ENCODE data around the gene MAD1L1.

The MAD1L1 gene

GRCh38 chr7:2046581-2047565, 185.9 kb downstream of the MAD1L1 start:
- no peaks in the 10 kb centered on the region for H3K4me1 ChIP-seq (ENCODE audit: control insufficient read depth, insufficient read depth, low read length)
- H3K36me3 ChIP-seq (ENCODE audit: control insufficient read depth, insufficient read depth, low read length) = peaks cover 3% of the 10 kb centered on the region
- no peaks in the 10 kb centered on the region for H3K27me3 ChIP-seq (ENCODE audit: control insufficient read depth, insufficient read depth, low read length)
- H3K9ac ChIP-seq (ENCODE audit: low read length) = no peak overlapping the region
- H3K27ac ChIP-seq (ENCODE audit: low read depth, low read length) = no peak overlapping the region
- no peak overlapping the region for H3K4me3 ChIP-seq (ENCODE audit: low read length)

- Histone ChIP-seq H3K27ac (ENCODE audit: low read depth, low read length) (no peak overlapping the region), H3K9ac (ENCODE audit: low read length) (no peak overlapping the region), H3K36me3 (ENCODE audit: control insufficient read depth, insufficient read depth, low read length) (peaks cover 3% of the 10 kb centered on the region), H3K4me3 (ENCODE audit: low read length) (no peak overlapping the region), H3K27me3 (ENCODE audit: control insufficient read depth, insufficient read depth, low read length) (no peaks in the 10 kb centered on the region), H3K4me1 (ENCODE audit: control insufficient read depth, insufficient read depth, low read length) (no peaks in the 10 kb centered on the region)
Measured at GRCh38 chr7:2045559-2046405, 187.0 kb downstream of the MAD1L1 start.

- H3K27ac ChIP-seq (ENCODE audit: low read depth, low read length) = no peak overlapping the region
- no peaks in the 10 kb centered on the region for H3K27me3 ChIP-seq (ENCODE audit: control insufficient read depth, insufficient read depth, low read length)
- no peak overlapping the region for H3K9ac ChIP-seq (ENCODE audit: low read length)
- no peak overlapping the region for H3K4me3 ChIP-seq (ENCODE audit: low read length)
- H3K4me1 ChIP-seq (ENCODE audit: control insufficient read depth, insufficient read depth, low read length) = no peaks in the 10 kb centered on the region
- H3K36me3 ChIP-seq (ENCODE audit: control insufficient read depth, insufficient read depth, low read length) = peaks cover 3% of the 10 kb centered on the region
Measured at GRCh38 chr7:2044883-2045471, 187.8 kb downstream of the MAD1L1 start.

GRCh38 chr7:2044311-2044882, 188.3 kb downstream of the MAD1L1 start:
- Histone ChIP-seq H3K4me3 (ENCODE audit: low read length) (no peak overlapping the region), H3K9ac (ENCODE audit: low read length) (no peak overlapping the region), H3K27ac (ENCODE audit: low read depth, low read length) (no peak overlapping the region), H3K4me1 (ENCODE audit: control insufficient read depth, insufficient read depth, low read length) (no peaks in the 10 kb centered on the region), H3K36me3 (ENCODE audit: control insufficient read depth, insufficient read depth, low read length) (peaks cover 3% of the 10 kb centered on the region), H3K27me3 (ENCODE audit: control insufficient read depth, insufficient read depth, low read length) (no peaks in the 10 kb centered on the region)

GRCh38 chr7:2043316-2044039, 189.3 kb downstream of the MAD1L1 start:
- Histone ChIP-seq H3K27ac (ENCODE audit: low read depth, low read length) (no peak overlapping the region), H3K4me1 (ENCODE audit: control insufficient read depth, insufficient read depth, low read length) (no peaks in the 10 kb centered on the region), H3K9ac (ENCODE audit: low read length) (no peak overlapping the region), H3K36me3 (ENCODE audit: control insufficient read depth, insufficient read depth, low read length) (peaks cover 3% of the 10 kb centered on the region), H3K27me3 (ENCODE audit: control insufficient read depth, insufficient read depth, low read length) (no peaks in the 10 kb centered on the region), H3K4me3 (ENCODE audit: low read length) (no peak overlapping the region)

- Histone ChIP-seq H3K4me1 (ENCODE audit: control insufficient read depth, insufficient read depth, low read length) (no peaks in the 10 kb centered on the region), H3K9ac (ENCODE audit: low read length) (no peak overlapping the region), H3K4me3 (ENCODE audit: low read length) (no peak overlapping the region), H3K36me3 (ENCODE audit: control insufficient read depth, insufficient read depth, low read length) (peaks cover 3% of the 10 kb centered on the region), H3K27me3 (ENCODE audit: control insufficient read depth, insufficient read depth, low read length) (no peaks in the 10 kb centered on the region), H3K27ac (ENCODE audit: low read depth, low read length) (no peak overlapping the region)
Measured at GRCh38 chr7:2042650-2043049, 190.1 kb downstream of the MAD1L1 start.

- no peak overlapping the region for H3K4me3 ChIP-seq (ENCODE audit: low read length)
- no peak overlapping the region for H3K27ac ChIP-seq (ENCODE audit: low read depth, low read length)
- peaks cover 3% of the 10 kb centered on the region for H3K36me3 ChIP-seq (ENCODE audit: control insufficient read depth, insufficient read depth, low read length)
- no peaks in the 10 kb centered on the region for H3K27me3 ChIP-seq (ENCODE audit: control insufficient read depth, insufficient read depth, low read length)
- no peak overlapping the region for H3K9ac ChIP-seq (ENCODE audit: low read length)
- H3K4me1 ChIP-seq (ENCODE audit: control insufficient read depth, insufficient read depth, low read length) = no peaks in the 10 kb centered on the region
Measured at GRCh38 chr7:2041496-2042367, 191.0 kb downstream of the MAD1L1 start.

GRCh38 chr7:2040893-2041270, 191.9 kb downstream of the MAD1L1 start:
- H3K4me3 ChIP-seq (ENCODE audit: low read length) = no peak overlapping the region
- no peaks in the 10 kb centered on the region for H3K4me1 ChIP-seq (ENCODE audit: control insufficient read depth, insufficient read depth, low read length)
- no peak overlapping the region for H3K27ac ChIP-seq (ENCODE audit: low read depth, low read length)
- peaks cover 3% of the 10 kb centered on the region for H3K36me3 ChIP-seq (ENCODE audit: control insufficient read depth, insufficient read depth, low read length)
- no peak overlapping the region for H3K9ac ChIP-seq (ENCODE audit: low read length)
- no peaks in the 10 kb centered on the region for H3K27me3 ChIP-seq (ENCODE audit: control insufficient read depth, insufficient read depth, low read length)

GRCh38 chr7:2040201-2040892, 192.4 kb downstream of the MAD1L1 start:
- Histone ChIP-seq H3K4me1 (ENCODE audit: control insufficient read depth, insufficient read depth, low read length) (no peaks in the 10 kb centered on the region), H3K9ac (ENCODE audit: low read length) (no peak overlapping the region), H3K27me3 (ENCODE audit: control insufficient read depth, insufficient read depth, low read length) (no peaks in the 10 kb centered on the region), H3K36me3 (ENCODE audit: control insufficient read depth, insufficient read depth, low read length) (peaks cover 3% of the 10 kb centered on the region), H3K4me3 (ENCODE audit: low read length) (no peak overlapping the region), H3K27ac (ENCODE audit: low read depth, low read length) (no peak overlapping the region)

GRCh38 chr7:2038931-2039728, 193.6 kb downstream of the MAD1L1 start:
- Histone ChIP-seq H3K27ac (ENCODE audit: low read depth, low read length) (no peak overlapping the region), H3K9ac (ENCODE audit: low read length) (no peak overlapping the region), H3K27me3 (ENCODE audit: control insufficient read depth, insufficient read depth, low read length) (no peaks in the 10 kb centered on the region), H3K4me3 (ENCODE audit: low read length) (no peak overlapping the region), H3K4me1 (ENCODE audit: control insufficient read depth, insufficient read depth, low read length) (no peaks in the 10 kb centered on the region), H3K36me3 (ENCODE audit: control insufficient read depth, insufficient read depth, low read length) (peaks cover 3% of the 10 kb centered on the region)

Data from rectal smooth muscle tissue (tissue), 1 donor.